ENCODE results near the gene SNX18.

SNX18 gene

DNA sequence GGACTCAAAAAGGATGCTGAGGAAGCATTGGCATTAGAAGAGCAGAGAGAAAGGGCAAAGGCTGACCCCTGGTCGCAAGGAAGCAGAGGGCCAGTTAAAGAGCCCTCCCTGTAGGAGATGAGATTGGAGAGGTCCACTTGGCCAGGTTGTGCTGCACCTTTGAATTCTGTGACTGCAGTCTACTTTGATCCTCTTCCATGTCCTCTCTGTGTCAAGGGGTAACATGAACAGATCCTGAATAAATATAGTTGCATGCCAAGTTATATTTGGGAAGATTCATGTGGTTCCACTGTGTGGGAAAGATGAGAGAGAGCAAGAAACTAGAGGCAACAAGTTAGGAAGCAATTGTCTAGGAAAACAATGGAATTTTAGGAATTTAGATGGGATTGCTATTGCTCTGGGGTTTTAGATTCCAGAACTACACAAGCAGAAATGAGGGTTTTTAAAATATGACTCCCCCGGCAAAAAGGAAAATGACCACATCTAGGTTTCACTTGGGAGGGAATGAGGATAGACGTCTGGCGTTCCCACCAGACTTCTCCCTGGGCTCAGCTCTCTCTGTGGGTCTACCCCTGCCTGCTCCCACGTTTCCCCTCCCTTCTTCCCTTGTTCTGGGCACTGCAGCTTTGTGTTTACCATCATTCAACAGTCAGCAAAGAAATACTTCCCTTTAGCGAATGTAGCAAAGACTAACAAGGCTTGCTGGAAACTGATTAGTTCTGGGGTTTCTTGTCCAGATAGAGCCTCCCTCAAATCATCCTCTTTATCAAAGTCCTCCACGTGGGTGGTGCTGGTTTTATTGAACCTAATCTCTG is 63.6 kb downstream of the SNX18 start:
- DNase-seq (ENCODE audit: low read depth): peak; percentile 55

DNA sequence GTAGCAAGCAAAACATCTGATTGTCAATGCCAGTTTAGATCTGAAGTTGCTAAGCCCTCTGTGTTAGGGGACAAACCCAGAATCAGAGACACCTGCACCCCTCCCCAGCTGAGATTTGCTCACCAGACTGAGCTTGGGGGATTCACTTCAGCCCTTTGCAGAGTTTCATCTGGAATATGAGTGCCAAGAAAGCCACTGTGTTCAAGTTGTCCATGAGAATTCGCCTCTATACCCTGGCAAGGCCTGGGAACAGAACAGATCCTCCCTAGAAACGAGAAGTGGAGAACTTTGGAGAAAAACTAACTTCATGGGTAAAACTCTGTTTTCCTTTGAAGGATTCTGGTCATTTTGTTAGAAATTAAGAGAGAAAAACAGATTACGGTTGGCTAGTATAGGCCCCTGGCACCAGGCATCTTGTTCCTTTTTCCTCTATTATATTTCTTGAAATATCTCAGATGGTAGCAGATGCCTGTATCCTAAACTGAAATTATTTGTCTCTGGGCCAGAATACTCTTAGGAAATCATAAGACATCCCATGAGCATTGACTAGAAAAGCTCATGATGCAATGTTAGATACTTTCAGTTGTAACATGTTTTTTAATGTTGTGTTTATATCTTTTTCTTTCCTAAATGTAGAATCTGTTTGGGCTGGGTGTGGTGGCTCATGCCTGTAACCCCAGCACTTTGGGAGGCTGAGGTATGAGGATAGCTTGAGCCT is 64.4 kb downstream of the SNX18 start:
- peak; percentile 17 for DNase-seq (ENCODE audit: low read depth)

DNA sequence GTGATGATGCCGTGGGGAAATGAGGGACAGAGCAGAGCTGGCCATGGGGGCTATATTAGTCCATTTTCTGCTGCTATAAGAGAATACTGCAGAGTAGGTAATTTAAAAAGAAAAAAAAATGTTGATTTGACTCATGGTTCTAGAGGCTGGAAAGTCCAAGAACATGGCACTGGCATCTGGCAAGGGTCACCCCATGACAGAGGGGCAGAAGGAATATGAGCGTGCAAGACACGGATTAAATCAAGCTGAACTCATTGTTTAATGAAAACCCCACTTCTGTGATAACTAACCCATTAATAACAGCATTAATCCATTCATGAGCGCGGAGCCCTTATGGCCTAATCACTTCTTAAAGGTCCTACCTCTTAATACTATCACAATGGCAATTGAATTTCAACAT is 68.8 kb downstream of the SNX18 start:
- DNase-seq (ENCODE audit: low read depth): no peak

DNA sequence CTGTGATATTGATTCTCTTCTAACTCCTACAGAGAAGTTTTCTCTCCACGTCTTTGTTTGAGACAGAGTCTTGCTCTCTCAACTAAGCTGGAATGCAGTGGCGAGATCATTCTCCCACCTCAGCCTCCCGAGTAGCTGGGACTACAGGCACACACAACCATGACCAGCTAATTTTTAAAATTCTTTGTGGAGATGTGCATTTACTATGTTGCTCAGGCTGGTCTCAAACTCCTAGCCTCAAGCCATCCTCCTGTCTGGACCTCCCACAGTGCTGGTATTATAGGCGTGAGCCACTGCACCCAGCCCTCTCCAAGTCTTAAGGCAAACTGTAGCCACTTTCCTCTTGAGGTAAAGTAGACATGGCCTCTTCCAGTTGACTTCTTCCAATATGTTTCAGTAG is 72.2 kb downstream of the SNX18 start:
- DNase-seq (ENCODE audit: low read depth): no peak

DNA sequence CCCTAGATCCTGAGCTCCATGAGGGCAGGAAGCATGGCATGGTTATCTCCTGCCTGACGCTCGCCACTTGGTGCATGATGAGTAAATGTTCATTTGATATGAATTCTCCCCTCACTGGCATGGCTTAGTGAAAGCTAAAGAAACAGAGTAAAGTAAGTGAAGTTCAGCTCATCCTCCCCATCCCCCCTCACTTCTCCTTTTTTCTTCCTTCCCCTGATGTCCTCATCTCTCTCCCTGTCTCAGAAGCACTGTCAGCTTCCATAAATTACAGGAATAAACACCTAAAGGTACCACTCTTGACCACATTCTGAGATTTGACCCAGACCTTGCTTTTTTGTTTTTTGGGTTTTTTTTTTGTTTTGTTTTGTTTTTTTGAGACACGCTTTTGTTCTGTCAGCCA is 73.3 kb downstream of the SNX18 start:
- DNase-seq (ENCODE audit: low read depth): no peak

DNA sequence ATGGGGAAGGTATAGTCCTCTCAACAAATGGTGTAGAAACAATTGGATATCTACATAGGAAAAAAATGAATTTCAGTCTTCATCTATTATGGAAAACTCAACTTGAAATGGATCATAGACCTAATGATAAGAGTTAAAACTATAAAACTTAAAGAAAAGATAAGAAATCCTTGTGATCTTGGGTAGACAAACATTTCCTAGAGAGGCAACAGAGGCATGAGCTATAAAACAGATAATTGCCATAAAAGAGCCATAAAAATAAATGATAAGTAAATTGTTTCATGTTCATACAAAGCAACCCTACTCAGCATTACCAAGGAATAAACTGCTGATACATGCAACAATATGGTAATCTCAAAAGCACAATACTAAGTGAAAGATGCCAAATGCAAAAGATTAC is 76.2 kb downstream of the SNX18 start:
- DNase-seq (ENCODE audit: low read depth): no peak

DNA sequence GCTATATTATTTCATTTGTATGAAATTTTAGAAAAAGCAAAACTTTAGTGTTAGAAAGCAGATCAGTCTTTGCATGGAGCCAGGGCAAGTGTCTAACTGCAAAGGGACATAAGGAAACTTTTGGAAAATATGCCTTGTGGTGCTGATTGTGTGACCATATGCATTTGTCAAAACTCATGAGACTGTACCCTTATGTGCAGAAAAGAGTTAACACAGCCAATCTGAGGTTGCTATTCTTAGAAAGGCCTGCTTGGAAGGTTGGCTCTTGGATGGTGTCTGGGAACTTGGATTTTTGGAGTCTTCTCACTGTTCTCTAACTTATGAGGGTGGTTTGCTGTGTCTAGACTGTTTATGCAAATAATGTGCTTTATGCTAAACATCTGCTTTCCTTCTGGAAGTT is 76.6 kb downstream of the SNX18 start:
- DNase-seq (ENCODE audit: low read depth): no peak

DNA sequence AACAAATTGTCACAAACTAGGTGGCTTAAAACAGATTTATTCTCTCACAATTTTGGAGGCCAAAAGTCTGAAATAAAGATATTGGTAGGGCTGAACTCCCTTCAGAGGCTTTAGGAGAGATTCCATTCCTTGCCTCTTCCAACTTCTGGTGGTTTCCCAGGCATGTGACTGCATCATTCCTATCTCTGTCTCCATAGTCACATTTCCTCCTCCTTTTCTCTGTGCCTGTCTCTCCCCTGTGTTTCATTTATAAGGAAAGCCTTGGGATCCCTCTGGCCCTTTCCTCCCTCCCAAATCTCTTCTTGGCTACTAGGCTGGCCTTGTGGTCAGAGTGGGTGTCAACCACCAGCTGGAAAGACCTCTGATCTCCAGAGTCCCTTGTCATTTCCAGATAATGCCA is 78.2 kb downstream of the SNX18 start:
- no peak for DNase-seq (ENCODE audit: low read depth)
